Measurements from ENCODE around the gene TTC34.

GRCh38 chr1:2614145-2614544, 187.3 kb downstream of the TTC34 start:
- no peak for TF ChIP-seq POLR2A (IDR thresholded peaks at IDR 0.05; ENCODE audit: low read length)
- no peak for TF ChIP-seq GATA1 (IDR thresholded peaks at IDR 0.05; ENCODE audit: low read depth, low read length)
